NCI-H187 treated with DMSO at 0.1 percent for 48 hours (cell line): ENCODE data around the gene FRZB.
"Not testable (repeated sequence)": the region's sequence is repeated elsewhere in the genome, so short reads cannot be mapped to it uniquely, and the experiment has no call there.

ENCODE experiments used
- DNase-seq: peaks from one replicate; lab custom pipeline; 2025; lab: John Stamatoyannopoulos, UW

Gene FRZB

DNA sequence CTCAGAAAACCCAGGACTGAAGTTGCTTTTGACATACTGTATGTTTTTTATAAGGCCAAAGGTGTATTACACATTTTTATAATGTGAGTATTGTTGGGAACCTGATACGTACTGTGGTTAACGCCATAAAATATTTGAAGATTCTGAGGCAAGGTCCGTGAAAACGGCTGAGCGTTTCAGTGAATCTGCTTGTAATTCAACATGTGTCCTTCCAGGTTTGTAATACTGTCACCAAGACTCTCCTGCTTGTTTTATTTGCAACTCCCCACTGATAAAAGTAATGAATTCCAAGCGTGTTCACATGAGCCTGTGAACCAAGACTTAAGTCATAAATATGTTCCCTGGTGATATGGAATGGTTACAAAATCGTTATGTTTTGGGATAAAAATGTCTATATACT is 23.9 kb upstream of the FRZB start:
- no peak for DNase-seq

DNA sequence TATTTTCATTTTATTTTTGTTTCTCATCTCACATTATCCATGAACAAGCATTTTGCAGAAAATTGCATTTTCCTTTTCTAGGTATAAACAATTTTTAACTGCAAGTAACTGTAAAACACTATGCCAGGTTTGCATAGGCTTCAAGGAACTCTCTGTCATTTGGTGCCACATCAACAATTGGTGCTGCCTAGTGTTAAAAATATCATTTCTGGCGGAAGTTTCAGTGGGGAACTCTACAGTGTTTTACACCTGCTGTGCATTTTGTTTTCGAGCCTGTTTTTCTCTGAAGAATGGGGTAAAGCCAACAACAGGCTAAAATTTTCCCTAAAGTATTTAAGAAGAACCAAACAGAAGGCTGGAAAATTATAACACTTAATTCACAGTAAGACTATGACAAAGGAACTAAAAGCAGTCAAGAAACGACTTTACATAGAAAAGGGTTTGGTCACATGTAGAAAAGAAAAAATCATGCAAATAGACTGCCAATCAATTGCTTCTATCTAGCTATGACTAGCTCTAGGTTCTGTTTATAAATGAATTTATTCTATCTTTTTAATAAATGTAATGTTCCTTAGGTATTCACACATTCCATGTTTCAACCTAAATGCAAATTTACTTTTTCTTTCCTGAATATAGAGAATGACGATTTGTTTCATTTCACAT is 21.4 kb upstream of the FRZB start:
- DNase-seq, result no peak

DNA sequence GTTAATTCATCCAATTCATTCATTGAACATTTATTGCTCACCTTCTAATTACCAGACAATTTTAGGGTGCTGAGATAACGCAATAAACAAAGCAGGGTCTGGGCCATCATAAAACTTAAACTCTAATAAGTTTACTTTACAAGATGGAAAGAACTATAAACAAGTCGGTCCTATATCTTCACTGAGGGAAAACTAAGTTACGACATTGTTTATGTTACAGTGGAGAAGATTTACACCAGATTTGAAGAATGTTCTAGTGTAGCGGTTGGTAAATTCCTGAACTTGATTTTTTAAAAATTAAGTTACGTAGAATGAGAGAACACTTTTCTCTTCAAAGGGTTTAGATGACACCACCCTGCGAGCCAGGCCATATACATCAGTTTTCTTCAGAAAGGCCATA is 20.7 kb upstream of the FRZB start:
- no peak for DNase-seq

DNA sequence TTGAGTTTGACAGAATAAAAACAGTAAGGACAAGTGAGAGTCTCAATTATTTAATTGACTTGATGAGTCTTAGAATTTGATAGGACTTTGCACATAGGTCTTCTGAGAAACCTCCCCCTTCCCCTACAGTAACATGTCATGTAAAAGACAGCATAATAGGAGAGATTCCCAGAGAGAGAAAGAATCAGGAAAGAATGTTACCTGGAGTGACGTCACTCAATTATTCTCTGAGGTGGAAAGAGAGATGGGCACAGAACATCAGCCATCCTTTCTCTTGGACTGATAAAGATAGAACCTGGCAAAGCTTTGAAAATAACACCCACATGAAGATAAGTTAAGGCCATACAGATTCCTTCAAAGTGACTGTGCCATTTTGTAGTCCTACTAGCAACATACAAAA is 19.3 kb upstream of the FRZB start:
- no peak for DNase-seq

DNA sequence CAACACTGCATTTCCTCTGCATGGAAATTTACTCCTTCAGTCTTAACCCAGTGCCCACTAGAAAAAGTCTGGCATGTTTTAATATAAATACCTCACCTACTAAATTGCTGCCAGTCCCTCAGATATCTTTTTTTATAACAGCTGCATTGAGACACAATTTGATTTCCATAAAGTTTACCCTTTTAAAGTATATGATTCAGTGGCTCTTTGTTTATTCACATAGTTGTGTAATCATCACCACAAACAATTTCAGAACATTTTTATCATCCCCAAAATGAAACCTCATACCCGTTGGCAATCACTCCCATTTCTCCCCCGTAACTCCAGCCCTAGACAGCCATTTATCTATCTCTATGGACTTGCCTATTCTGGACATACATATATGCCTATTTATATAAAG is 17.0 kb upstream of the FRZB start:
- no peak for DNase-seq

DNA sequence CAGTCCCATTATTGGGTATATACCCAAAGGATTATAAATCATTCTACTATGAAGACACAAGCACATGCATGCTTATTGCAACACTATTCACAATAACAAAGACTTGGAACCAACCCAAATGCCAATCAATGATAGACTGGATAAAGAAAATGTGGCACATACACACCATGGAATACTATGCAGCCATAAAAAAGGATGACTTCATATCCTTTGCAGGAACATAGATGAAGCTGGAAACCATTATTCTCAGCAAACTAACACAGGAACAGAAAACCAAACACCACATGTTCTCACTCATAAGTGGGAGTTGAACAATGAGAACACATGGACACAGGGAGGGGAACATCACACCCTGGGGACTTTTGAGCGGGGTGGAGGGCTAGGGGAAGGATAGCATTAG is 13.7 kb upstream of the FRZB start:
- DNase-seq, result not testable (repeated sequence)

DNA sequence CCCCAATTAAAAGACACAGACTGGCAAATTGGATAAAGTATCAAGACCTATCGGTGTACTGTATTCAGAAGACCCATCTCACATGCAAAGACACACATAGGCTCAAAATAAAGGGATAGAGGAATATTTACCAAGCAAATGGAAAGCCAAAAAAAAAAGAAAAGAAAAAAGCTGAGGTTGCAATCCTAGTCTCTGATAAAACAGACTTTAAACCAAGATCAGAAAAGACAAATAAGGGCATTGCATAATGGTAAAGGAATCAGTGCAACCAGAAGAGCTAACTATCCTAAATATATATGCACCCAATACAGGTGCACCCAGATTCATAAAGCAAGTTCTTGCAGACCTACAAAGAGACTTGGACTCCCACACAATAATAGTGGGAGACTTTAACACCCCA is 10.2 kb upstream of the FRZB start:
- not testable (repeated sequence) for DNase-seq

DNA sequence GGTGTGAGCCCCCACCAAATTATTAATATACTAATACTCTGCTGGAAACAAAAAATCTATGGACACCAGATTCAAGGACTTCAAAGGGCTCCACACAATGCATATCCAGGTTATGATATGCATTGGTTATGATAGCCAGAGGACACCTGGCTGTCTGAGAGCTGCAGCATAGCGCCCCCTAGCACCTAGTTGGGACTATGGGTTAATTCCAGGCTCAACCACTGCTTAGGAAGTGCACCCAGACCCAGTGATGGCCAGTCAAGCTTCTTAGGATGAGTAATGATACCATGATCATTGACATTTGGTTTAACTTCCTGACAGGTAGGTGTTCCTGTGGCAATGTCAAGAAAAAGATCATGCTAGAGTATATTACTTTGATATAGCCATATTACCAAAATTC is 3.8 kb upstream of the FRZB start:
- DNase-seq, result no peak

DNA sequence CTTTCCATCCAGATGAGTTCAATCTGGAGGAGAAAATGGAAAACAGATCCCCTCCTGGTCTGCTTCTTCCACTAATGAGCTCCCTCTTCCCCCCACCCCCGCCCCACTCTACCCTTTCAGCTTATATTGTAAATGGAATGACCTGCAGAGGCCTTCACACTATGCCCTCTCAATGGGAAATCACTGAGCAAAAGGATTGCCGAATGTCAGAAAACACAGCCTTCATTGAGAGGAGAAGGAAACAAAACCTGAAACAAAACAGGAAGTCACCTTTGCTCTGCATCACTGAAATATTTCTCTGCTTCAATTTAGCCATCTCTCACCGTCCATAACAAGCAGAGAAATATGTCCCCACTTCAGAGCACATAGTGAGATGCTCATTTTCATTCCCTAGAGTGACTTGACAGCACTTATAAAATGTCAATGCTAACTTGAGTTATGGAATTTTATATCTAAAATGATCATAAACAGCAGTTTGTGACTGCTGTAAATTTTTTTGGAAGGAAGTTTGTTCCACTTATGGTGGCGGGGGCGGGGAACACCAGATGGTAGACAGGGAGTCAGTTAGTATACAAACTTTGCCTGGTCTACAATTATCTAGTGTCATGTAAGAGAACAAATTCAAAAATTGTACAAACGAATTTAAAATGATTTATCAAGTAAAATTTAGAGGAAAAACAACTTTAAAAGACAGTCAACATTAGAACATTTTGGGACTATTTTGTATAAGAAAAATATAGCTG is 1.8 kb upstream of the FRZB start:
- DNase-seq, result no peak

DNA sequence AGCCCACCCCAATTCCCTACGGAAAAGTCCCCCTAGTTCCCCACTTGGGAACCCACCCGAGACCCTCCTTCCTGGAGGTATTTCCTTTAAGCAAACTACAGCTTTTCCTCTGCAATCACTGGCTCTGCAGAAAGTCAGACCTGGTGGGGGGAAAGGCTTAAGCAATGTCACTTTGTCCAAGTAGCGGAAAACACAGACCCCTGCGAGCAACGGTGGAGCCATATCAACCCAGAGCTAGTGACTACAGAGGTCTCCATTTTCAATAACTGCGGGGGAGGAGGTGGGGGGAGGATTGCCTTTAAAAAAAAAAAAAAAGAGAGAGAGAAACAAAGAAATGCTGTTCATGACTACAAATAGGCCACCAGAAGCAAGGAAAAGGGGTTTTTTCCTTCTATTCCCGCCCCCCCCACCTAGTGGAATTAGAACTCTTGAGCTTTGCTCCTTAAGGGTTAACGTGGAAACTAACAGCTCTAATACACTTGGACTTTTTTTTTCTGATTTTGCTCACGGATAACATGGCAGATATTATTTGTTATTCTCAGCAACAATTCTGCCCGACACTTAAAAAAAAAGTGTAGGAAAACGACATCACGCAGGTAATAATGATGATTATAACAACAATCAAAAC is 1.1 kb upstream of the FRZB start:
- DNase-seq, result no peak

DNA sequence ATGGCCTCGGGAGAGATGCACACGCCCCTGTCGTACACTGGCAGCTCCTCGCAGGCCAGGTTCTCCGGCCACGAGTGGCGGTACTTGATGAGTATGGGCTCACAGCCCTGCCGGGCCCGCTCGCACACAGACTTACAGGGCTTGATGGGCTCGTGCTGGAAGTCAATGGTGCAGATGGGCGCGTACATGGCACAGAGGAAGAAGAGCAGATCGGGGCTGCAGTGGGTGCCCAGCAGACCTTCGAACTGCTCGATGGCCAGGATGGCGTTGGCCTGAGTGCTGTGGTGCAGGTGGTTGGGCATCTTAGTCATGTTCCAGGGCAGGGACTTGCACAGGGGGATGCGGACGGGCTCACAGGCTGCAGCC is 359 bp downstream of the FRZB start:
- DNase-seq, result no peak

DNA sequence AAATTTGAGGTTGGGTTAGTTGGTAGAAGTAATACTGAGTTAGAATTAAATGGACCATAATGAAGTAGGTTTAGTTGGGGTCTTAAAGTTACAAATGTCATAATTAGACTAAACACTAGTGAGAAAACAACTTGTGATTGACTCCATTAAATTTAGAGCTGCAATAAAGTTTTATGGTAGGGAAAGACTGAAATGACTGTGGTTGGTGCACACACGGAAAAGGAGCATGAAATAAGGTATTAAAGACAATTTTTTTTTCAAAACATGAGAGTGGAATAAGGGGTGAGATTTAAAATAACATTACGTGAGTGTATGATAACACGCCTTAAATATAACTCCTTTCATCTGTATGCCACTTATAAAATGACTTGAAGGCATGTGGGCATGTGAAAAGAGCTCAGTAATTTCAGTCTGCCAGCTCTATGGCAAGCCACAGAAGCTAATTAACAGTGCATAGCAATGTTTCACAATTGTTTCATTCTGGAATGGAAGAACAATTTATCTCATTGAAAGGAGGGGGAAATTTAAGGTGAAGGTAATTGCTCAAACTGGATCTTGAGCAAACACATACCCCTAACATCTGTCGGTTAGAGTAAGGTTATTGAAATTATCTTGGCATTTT is 1.4 kb downstream of the FRZB start:
- DNase-seq, result no peak

DNA sequence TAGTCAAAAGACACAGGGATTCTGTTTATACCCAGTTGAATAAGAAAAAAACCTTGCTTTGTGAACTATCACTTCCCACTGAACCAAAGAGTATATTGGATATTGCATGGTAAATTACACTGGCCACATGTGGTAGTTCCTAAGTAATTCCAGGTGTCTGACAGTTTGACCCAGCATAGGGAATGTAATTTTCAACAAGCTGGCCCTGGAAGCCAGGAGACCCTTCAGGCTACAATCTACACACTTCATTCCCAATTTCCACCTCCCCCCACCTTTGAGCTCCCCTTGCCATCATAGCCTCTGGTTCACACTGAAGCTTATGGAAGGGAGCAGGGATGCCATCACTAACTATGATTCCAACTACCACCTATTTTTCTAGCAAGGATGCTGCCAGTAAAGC is 2.8 kb downstream of the FRZB start:
- no peak for DNase-seq

DNA sequence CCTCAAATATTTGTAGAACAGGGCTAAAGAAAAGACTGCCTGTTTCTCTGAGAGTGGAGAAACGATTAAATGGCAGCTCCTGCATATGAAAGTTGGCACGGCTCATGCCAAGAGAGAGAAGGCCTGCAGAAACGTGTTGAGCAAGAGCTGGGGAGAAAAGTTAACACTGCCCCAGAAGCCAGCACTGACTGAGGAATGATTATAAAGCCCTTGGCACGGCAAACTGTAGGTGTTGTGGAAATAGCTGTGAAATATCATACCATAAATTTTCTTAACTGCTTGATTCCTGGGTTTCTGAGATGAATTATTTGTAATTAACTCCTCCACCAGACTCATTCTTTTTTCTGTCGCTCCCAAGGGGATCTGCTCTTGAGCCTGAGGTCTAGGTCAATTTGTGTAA is 4.3 kb downstream of the FRZB start:
- no peak for DNase-seq

DNA sequence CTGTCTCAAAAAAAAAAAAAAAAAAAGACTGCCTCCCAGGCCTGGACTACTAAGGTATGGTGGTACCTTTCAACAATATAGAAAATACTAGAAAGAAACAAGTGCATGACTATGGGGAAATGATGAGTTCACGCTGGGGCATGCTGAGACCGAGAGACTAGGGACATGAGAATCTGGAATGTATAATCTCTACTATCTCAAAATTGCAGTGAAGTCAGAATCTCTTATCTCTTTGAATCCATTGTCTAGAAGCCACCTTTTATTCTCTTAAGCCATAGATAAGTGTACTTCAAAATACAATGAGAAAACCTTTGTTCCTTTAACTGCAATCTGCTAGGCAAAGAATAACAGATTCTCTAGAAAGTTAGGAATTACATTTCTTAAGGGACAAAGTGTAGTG is 5.6 kb downstream of the FRZB start:
- no peak for DNase-seq

DNA sequence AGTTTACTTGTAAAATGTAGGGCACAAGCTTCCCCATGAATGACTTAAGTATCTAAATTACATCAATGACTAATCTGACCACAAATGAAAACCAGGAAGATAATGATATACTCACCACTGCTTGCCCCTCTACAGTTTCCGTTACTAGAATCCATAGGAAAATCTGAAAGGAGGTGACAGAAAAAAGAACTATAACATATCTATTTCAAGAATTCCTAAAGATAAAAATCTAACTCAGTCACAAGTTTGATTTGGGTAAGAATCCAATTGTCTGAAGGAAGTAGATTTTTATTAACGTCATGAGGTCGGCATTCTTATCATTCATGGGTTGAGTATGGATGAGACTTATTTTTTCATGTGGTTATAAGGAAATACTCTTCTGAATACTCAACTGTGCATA is 7.8 kb downstream of the FRZB start:
- no peak for DNase-seq

DNA sequence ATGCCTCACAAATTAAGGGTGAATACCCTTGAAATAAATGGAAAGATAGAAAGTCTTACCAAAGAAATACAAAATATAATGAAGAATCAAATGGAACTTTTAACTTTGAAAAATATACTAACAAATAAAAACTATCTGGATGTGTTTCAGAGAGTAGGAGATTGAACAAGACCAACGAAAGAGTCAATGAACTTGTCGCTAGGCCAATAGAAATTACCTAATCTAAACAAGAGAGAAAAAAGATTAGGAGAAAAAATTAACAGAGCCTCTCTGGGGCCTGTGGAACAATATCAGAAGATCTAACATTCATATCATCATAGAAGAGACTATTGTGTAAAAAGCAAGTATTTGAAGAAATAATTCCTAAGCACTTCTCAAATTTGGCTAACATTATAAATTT is 11.1 kb downstream of the FRZB start:
- no peak for DNase-seq

DNA sequence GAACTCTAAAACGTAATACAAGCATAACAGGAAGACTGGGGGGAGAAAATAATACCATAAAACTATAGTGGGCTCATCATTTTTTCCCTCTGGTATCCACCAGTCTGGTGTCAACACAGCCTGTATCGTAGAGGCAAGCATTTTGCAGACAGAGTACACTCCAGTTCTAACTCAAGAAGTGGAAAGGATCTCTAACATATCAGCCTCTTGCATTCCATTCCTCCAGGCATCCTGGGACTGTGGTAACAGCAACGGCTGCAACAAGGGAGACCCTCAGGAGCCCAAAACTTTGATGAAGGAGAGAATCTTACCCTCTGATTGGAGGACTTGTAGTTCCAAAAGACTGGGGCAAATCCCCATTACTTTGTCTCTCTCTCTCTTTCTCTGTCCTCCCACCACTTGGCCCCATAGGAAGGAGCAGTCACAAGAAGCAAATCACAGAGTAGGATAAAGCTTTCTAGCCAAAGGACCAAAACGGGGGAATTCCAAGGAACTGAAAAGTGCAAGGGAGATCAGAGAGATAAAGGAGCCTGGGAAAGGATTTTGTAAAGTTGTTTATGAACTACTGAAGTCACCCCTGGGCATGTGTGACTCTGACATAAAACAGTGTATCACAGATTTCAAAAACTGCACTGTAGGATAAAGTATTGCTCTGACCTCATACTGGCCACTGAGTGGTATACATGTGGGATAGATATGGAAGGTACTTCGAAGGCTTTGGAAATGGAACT is 11.9 kb downstream of the FRZB start:
- no peak for DNase-seq

DNA sequence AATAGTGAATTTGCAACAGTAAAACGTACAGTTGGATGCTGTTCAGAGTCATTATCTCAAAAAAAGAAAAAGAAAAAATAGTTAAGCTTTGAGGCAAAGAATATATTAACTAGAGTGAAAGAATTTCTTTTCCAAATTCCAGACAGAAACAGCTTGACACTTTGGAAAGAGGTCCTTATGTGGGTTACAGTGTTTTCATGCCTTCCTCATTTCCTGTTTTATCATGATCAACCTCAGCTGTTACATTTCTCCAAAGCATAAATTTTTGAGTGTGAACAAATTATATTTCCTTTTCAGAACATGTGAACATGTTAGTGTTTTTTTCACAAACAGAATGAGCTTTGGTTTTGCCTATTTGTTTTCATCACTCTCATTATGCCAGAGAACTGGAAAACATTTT is 13.6 kb downstream of the FRZB start:
- no peak for DNase-seq

DNA sequence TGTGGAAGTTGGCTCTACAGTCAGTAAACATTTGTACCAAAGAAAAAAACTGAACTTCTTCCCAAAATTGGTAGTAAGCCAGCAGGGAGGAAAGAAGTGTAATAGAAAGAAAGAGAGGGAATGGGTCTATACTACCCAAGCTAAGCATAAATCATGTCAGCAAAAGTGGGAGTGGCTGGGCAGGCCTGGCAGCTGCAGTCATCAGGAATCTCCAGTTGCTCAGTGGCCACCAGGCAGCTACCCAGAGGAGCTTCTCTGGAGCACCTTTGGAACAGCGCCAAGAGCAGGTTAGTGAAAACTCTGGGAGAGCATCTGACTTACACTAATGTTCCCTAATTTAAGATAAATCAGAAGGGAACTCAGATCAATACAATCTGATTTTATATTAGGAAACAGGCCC is 14.3 kb downstream of the FRZB start:
- DNase-seq, result no peak

DNA sequence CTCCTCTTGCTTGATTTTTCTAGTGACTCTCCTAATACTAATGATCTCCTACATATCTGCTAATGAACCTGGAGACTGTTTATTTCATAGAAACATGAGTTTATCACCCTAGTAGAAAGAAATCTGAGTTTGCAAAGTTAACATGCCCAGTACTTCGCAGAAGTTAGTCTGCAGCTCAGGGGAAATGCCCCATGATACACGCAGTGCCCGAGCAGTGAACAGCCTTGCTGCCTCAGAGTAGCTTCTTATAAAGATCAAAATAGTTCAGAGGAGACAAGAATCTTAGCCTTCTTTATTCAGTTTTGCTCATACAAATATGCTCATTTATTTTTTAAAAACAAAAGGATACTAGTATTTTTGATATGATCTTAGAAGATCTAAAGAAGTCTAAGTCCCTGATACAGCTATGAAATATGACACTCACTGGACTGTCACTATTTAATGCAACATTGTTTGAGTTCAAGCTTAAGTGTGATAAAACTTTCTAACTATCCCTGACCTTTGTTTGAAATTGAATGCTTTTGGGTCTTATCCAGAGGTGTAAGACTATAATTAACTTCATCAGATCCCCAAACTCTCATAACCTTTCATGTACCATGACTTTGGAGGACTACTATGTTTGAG is 20.5 kb downstream of the FRZB start:
- DNase-seq, result no peak

DNA sequence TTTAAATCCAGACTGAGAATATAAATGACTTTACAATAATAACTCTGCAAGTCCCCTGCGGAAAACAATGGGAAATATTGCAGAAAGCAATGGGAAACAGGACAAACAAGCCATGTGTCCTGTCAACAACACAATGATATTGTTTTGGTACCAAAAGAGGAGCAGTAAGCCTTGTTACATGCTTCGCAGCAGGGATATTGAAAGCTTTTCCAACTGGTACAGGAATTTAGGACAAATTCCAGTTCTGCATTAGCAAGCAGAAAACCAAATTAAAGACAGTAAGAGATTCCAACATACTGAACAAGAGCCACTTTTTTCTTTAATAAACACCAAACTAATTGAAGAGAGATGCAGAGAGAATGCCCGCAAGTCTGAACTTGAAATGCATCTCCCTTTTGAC is 30.0 kb downstream of the FRZB start:
- DNase-seq, result no peak
